ENCODE data around the gene ELSPBP1. TPM values are rescaled to one million over a fixed set of nuclear protein-coding genes. Genes with fewer than 3 reads are reported as not detected.
"Not testable (repeated sequence)": the region's sequence is repeated elsewhere in the genome, so short reads cannot be mapped to it uniquely, and the experiment has no call there.

Gene ELSPBP1
- total RNA-seq, result not detected

- no peak for DNase-seq
These were observed at the start of gene ELSPBP1 for GRCh38 chr19:47994209-47994802. Gene ELSPBP1, plus strand, starts transcription at chr19:47994632. Its CDS starts 14,036 bp downstream, at chr19:48008668.

- not testable (repeated sequence) for DNase-seq
These were observed 44.4 kb upstream of the ELSPBP1 start for GRCh38 chr19:47949852-47950521.

GRCh38 chr19:47952132-47952531, 42.3 kb upstream of the ELSPBP1 start:
- DNase-seq, result not testable (repeated sequence)

DNA sequence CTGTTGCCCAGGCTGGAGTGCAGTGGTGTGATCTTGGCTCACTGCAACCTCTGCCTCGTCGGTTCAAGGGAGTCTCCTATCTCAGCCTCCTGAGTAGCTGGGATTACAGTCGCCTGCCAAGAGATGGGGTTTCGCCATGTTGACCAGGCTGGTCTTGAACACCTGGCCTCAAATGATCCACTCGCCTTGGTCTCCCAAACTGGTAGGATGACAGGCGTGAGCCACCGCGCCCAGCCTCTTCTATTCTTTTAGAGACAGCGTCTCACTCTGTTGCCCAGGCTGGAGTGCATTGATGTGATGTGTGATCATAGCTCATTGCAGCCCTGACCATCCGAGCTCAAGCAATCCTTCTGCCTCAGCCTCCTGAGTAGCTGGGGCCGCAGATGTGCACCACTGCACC, 38.5 kb upstream of the ELSPBP1 start:
- DNase-seq, result not testable (repeated sequence)

GRCh38 chr19:47973529-47973928, 20.9 kb upstream of the ELSPBP1 start:
- DNase-seq, result no peak

DNA sequence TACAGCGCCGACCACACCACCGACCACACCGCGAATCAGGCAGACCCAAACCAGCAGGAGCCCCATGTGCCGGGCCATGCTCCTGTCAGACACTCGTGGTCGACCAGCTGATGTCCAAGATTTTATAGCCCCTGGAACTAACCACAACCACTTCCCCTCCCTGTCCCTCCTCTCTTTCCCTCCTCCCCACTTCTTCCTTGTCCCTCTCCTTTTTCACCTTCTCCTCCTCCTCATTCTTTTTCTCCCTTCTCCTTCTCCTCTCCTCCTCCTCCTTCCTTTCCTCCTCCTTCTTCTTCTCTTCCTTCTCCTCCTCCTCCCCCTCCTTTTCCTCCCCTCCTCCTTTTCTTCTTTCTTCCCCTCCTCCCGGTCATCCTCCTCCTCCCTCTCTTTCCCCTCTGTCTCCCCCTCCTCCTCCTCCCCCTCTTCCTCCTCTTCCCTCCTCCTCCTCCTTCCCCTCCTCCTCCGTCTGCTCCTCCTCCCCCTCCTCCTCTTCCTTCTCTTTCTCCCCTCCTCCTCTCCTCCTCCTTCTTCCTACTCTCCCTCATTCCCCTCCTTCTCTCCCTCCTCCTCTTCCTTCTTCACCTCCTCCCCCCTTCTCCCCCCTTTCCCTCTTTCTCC, 3.1 kb upstream of the ELSPBP1 start:
- DNase-seq, result no peak

DNA sequence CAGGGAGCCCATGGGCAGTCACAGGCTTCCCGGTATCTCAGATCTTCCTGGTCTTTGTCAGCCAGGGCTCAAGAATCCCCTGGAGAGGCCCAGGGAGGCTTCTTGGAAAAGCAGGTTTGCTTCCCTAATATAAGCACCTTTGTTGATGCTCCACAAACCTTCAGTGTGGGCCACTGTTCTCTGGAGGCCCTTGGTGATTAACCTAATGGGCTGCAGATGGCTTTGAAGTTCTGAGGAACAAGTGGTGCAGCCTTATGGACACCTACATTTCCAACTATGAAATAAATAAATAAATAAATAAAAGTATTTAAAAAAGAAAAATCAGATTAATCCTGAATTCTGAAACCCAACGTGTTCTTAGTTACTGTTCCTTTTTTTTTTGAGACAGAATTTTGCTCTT, 2.4 kb upstream of the ELSPBP1 start, which contains the start of gene BSPH1:
Gene BSPH1 (minus strand): TSS at position 101 of the 400 bp plus-strand sequence. CDS start 89 bp downstream, at position 12.
- no peak for DNase-seq

- DNase-seq, result no peak
These were observed 1.8 kb downstream of the ELSPBP1 start for GRCh38 chr19:47996230-47996727.

DNA sequence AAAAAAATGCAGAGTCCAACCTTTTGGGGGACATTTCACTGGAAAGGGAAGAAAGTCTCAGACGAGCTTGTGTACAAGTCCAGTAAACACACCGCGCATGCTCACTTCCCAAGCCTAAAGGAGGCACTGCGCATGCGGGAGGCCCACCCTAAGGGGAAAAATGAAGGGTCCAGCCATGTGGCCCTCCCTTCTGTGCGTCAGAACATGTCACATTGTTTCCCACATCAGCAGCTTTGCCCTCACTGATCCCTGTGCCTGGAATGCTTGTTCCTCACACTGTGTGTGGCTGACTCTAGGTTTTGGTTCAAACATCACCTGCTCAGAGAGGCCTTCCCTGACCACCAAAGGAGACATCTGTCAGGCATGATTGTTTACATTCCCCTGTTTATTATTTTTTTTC, 4.4 kb downstream of the ELSPBP1 start:
- DNase-seq, result no peak

- no peak for DNase-seq
These were observed 6.4 kb downstream of the ELSPBP1 start for GRCh38 chr19:48000846-48001245.

DNA sequence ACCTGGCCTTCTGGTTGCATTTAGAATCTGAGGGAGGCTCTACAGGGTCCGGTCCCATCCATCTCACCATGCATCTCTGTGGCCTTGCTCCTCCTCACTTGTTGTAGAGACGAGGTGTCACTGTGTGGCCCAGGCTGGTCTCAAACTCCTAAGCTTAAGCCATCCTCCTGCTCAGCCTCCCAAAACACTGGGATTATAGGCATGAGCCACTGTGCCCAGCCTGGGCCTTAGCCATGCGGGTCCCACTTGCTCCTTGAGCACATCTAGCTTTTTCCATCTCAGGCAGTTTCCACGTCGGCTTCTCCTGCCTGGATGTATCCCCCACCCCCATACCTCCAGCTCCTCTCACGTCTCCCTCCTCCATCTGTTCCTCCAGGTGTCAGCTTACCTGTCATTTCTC, 9.8 kb downstream of the ELSPBP1 start:
- no peak for DNase-seq

DNA sequence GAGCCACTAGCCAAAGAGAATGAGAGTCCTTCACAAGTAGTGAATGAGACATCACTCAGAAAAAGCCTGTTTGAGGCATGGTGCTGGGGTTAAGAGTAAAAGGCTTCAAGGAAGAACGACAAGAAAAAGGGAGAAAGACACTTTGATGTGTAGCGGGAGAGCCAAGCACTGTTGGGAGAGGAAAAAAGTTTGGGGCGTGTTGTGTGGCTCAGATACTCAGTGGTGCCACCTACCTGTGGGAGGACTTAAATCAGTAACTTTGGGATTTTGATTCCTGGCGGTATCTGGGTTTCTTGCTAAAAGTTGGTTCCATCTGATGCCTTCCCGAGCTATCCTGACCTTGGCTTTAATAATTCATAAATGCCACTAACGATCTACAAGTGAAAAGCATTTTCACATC, 12.3 kb downstream of the ELSPBP1 start:
- DNase-seq, result no peak

DNA sequence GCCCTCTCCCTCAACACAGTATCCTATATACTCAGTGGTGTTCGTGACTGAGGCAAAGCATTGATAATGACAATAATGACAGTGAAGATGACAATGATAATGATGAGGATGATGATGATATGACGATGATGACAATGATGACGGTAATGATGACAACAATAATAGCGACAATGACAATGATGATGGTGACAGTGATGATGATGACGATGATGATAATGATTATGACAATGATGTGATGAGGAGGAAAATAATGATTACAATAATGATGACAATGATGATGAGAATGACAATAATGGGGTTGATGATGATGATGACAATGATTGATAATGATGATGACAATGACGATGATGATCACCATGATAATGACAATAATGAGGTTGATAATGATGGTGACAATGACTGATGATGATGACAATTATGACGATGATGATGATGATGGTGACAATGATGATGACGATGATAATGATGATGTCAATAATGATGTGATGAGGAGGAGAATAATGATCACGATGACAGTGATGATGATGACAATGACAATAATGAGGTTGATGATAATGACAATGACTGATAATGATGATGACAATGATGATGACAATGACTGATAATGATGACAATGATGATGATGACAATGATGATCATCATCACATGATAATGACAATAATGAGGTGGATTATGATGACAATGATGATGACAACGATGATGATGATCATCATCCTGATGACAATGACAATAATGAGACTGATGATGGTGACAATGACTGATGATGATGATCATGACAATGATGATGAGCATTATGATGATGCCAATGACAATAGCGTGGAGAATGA, 16.7 kb downstream of the ELSPBP1 start:
- DNase-seq, result no peak

DNA sequence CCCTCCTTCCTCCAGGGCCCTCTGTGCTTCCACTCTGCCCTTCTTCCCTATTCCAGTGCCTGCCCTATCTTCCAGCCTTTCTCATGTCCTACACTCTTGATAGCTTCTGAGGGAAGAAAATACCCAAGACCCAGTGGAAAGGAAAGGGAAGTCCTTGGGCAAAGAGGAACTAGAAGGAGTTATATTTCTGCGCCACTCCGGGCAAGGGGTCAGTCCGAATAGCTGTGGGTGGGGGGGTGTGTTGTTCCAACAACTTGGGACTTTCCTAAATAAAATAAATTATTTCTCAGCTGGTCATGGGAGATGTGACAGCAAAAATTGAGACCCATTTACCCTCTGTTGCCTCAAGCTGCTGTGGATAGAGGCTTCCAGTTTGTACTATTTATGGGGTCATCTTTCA, 26.3 kb downstream of the ELSPBP1 start:
- DNase-seq, result no peak

- DNase-seq, result no peak
These were observed 28.6 kb downstream of the ELSPBP1 start for GRCh38 chr19:48023011-48023410.

GRCh38 chr19:48023518-48023917, 29.1 kb downstream of the ELSPBP1 start:
- DNase-seq, result no peak

DNA sequence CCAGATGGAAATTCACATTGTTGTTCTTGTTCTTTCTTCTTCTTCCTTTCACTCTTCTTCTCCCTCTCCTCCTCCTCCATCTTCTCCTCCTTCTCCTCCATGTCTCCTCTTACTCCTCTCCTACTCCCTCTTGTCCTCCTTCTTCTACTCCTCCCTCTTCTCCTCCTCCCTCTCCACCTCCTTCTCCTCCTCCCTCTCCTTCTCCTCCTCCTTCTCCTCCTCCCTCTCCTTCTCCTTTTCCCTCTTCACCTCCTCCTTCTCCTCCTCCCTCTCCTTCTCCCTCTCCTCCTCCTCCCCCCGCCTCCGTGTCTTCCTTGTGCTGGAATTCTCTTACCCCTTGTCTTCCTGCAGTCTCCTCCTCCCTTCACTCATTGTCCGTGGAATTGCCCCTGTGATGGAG, 31.0 kb downstream of the ELSPBP1 start:
- DNase-seq, result no peak

DNA sequence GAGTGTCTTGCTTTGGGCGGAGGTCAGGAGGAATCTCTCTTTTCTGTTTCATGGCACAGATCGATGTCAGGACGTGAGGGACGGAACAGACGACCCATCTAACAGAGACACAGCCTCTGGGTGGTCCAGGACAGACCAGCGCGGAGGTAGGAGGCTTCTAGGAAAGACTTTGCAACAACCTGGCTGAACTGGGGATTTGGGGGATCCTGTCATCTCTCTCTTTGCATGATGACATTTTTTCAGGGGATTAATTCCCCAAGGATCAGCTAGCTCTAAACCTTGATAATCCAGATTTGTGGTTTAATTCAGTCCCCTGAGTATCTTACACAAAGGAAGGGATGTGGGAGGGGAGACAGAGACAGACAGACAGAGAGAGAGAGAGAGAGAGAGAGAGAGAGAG, 35.0 kb downstream of the ELSPBP1 start:
- DNase-seq, result no peak

DNA sequence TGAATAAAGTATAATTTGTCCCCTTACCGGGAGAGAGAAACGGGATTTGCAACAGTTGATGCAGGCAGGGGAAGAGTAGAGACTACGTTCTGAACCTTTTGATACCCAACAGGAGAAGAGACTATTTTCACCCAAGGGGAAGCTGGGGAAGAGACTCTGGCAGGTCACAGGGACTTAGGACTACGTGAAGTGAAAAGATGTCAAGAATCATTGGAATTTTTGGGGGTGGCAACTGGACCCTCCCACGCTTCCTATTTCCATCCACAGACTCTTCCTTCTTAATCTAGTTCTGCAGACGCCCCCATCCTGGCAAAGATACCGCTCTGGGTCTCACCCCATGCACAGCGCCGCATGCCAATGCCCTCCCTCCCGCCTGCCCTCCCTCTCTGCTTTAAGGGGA, 35.6 kb downstream of the ELSPBP1 start:
- no peak for DNase-seq

GRCh38 chr19:48033604-48034003, 39.2 kb downstream of the ELSPBP1 start:
- no peak for DNase-seq

- no peak for DNase-seq
These were observed 42.3 kb downstream of the ELSPBP1 start for GRCh38 chr19:48036765-48037164.

- no peak for DNase-seq
These were observed 47.6 kb downstream of the ELSPBP1 start for GRCh38 chr19:48041877-48042580.

Measured in effector CD4-positive, alpha-beta T cell (primary cell).